Measurements from ENCODE around the gene MRPL17. TPM values are rescaled to one million over a fixed set of nuclear protein-coding genes. Genes with fewer than 3 reads are reported as not detected.
A peak's percentile ranks its signal among the peaks of the same experiment; 100 is the strongest.

The MRPL17 gene
- total and polyA plus RNA-seq, 2 experiments from 2014 or later = 34.5 to 62.7 TPM

DNA sequence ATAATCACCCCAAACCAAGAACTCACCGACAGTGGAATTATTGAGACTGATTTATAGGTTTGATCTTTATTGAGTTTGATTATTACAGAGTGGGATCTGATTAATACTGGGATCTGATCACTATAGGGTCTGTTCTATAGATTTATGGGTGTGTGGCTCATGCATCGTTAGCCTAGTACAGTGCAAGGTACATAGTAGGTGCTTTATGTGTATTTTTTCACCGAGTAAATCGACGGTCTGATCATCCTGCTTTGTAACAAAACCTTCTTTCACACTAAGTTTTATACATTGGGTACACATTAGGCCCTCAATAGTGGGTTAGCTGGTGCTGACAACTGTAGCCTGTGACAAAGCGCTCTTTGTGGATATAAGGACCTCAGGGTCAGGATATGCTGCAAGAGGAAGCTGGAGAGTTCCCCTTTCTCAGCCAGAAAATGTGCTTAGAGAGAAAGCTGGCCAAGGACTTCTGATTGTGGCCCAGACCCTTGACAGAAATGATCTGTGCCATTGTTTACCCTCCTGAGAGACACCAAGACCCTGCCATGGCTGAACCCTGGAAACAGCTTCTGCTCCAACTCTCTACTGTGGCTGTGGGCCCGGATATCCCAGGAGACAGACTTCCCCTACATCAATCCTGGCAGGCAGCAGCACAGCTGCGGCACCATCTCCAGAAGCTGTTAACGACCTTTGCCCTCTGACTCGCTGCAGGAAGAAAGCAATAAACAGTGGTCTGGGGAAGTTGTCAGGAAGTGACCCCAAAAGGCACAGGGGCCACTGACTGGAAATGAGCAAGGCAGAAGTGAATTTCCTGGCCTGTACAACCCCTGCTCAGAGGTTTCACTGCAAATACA is 47.8 kb downstream of the MRPL17 start:
- WGBS (ENCODE audit: low lambda C conversion rate, missing lambda C conversion rate) = 63% methylated on average over 10 of the region's 10 CpGs
- Histone ChIP-seq H3K9me2 (replicated peaks; ENCODE audit: insufficient read depth) (no peaks in the 10 kb centered on the region), H3K4me3 (no peak overlapping the region), H3K27ac (peak overlapping the region; percentile 70), H3K4me2 (peak overlapping the region; percentile 23), H3K9me3 (ENCODE audit: low read depth) (no peaks in the 10 kb centered on the region), H3K36me3 (replicated peaks; ENCODE audit: insufficient read depth, low read depth) (no peaks in the 10 kb centered on the region), H4K20me1 (ENCODE audit: insufficient read depth, poor library complexity, severe bottlenecking) (no peaks in the 10 kb centered on the region), H2AFZ (no peak overlapping the region), H3K79me2 (peaks cover 11% of the 10 kb centered on the region), H3K27me3 (peaks cover 7% of the 10 kb centered on the region), H3K4me1 (ENCODE audit: insufficient read depth) (peaks cover 4% of the 10 kb centered on the region)
- peak; percentile 51 for DNase-seq (ENCODE audit: low spot score)
- TF ChIP-seq, protein P1, sequence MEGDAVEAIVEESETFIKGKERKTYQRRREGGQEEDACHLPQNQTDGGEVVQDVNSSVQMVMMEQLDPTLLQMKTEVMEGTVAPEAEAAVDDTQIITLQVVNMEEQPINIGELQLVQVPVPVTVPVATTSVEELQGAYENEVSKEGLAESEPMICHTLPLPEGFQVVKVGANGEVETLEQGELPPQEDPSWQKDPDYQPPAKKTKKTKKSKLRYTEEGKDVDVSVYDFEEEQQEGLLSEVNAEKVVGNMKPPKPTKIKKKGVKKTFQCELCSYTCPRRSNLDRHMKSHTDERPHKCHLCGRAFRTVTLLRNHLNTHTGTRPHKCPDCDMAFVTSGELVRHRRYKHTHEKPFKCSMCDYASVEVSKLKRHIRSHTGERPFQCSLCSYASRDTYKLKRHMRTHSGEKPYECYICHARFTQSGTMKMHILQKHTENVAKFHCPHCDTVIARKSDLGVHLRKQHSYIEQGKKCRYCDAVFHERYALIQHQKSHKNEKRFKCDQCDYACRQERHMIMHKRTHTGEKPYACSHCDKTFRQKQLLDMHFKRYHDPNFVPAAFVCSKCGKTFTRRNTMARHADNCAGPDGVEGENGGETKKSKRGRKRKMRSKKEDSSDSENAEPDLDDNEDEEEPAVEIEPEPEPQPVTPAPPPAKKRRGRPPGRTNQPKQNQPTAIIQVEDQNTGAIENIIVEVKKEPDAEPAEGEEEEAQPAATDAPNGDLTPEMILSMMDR (IDR thresholded peaks at IDR 0.05; ENCODE audit: poor library complexity) = no peak
- TF ChIP-seq EZH2 (IDR thresholded peaks at IDR 0.05; ENCODE audit: borderline replicate concordance) = no peak
- TF ChIP-seq EZH2phosphoT487 (IDR thresholded peaks at IDR 0.05; ENCODE audit: low read depth, severe bottlenecking, unreplicated experiment) = no peak

DNA sequence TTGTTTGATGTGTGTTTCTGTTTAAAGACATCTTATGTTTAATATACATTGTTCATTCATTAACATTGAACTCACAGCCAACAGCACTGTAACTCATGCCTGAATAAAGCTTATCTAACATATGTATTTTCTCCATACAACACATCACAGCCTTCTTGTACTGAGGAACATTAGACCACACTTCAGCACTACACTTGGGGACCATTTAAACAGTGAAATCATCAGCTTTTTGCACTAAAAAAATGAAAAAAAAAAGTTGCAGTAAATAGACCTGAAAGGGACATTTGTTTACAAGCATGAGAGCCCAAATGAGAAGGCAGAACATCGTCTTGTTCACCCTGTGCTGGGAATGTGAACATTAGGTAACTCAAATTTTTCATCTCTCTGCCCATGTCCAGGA is 48.6 kb downstream of the MRPL17 start:
- DNase-seq (ENCODE audit: low spot score) = no peak
- no peak overlapping the region for H3K4me2 ChIP-seq
- no peak overlapping the region for H3K27ac ChIP-seq
- 71% methylated on average over 1 of the region's 1 CpG for WGBS (ENCODE audit: low lambda C conversion rate, missing lambda C conversion rate)
- H3K9me3 ChIP-seq (ENCODE audit: low read depth) = no peaks in the 10 kb centered on the region
- no peaks in the 10 kb centered on the region for H4K20me1 ChIP-seq (ENCODE audit: insufficient read depth, poor library complexity, severe bottlenecking)
- peaks cover 11% of the 10 kb centered on the region for H3K79me2 ChIP-seq
- H3K4me3 ChIP-seq = no peak overlapping the region
- TF ChIP-seq, protein P1 (IDR thresholded peaks at IDR 0.05; ENCODE audit: poor library complexity) = no peak
- no peak for TF ChIP-seq EZH2 (IDR thresholded peaks at IDR 0.05; ENCODE audit: borderline replicate concordance)
- TF ChIP-seq EZH2phosphoT487 (IDR thresholded peaks at IDR 0.05; ENCODE audit: low read depth, severe bottlenecking, unreplicated experiment) = no peak
- peaks cover 4% of the 10 kb centered on the region for H3K4me1 ChIP-seq (ENCODE audit: insufficient read depth)
- H3K27me3 ChIP-seq = peaks cover 8% of the 10 kb centered on the region
- H3K9me2 ChIP-seq (replicated peaks; ENCODE audit: insufficient read depth) = no peaks in the 10 kb centered on the region
- no peak overlapping the region for H2AFZ ChIP-seq
- no peaks in the 10 kb centered on the region for H3K36me3 ChIP-seq (replicated peaks; ENCODE audit: insufficient read depth, low read depth)

DNA sequence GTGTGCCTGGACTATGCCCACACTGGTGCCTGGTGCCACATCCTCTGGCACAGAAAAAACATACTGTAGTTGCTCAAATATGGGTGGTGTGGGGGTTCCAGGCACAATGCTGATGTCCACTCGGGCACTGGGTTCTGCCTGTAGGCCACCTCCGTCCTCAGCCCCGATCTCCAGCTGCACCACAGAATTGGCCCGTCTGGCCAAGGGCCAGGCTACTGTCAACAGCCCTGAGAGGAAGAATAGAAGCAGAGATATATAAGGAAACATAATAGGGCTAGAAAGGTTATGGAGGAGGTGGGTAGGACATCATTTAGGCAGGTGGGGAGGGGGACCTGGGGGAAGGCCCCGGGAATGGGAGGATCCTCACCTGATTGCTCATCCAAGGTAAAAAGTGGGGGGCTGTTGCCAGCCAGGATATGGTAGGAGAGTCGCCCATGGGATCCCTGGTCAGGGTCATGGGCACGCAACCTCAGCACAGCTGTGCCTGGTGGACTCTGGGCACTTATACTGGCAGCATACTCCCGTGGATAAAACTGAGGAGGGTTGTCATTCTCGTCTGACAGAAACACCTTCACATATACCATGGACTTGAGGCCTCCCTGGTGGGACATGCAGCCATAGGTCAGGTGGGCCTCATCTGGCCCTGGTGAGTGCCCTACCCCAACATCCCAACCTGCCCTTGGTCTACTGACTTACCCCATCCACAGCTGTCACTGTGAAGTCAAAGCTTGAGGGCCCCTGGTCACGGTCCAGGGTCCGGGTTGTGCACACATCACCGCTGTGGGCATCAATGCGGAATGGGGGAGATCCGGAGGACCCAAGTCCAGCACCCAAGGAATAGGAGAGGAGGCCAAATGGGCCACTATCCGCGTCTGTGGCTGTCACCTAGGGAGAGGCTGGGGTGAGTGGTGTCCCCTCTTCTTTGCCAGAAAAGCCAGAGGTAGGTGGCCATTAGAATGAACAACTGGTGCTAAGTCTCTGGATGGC is 49.4 kb downstream of the MRPL17 start:
- Histone ChIP-seq H3K79me2 (peaks cover 11% of the 10 kb centered on the region), H3K4me1 (ENCODE audit: insufficient read depth) (peaks cover 4% of the 10 kb centered on the region), H3K27ac (no peak overlapping the region), H3K4me3 (no peak overlapping the region), H3K36me3 (replicated peaks; ENCODE audit: insufficient read depth, low read depth) (no peaks in the 10 kb centered on the region), H3K9me2 (replicated peaks; ENCODE audit: insufficient read depth) (no peaks in the 10 kb centered on the region), H4K20me1 (ENCODE audit: insufficient read depth, poor library complexity, severe bottlenecking) (no peaks in the 10 kb centered on the region), H2AFZ (no peak overlapping the region), H3K9me3 (ENCODE audit: low read depth) (no peaks in the 10 kb centered on the region), H3K4me2 (no peak overlapping the region), H3K27me3 (peaks cover 8% of the 10 kb centered on the region)
- TF ChIP-seq, protein P1 (IDR thresholded peaks at IDR 0.05; ENCODE audit: poor library complexity) = no peak
- no peak for TF ChIP-seq EZH2 (IDR thresholded peaks at IDR 0.05; ENCODE audit: borderline replicate concordance)
- TF ChIP-seq EZH2phosphoT487 (IDR thresholded peaks at IDR 0.05; ENCODE audit: low read depth, severe bottlenecking, unreplicated experiment) = no peak
- WGBS (ENCODE audit: low lambda C conversion rate, missing lambda C conversion rate) = 98% methylated on average over 16 of the region's 16 CpGs
- DNase-seq (ENCODE audit: low spot score) = no peak

Data from hepatocyte (in vitro differentiated cells).